Measurements from ENCODE around the gene JTB.

Gene JTB

GRCh38 chr1:153940756-153941155 is 36.7 kb downstream of the JTB start:
- Histone ChIP-seq H3K4me3 (no peak overlapping the region), H3K27ac (no peak overlapping the region)

GRCh38 chr1:153939476-153939875 is 38.0 kb downstream of the JTB start:
- no peak overlapping the region for H3K4me3 ChIP-seq
- H3K27ac ChIP-seq, result no peak overlapping the region

GRCh38 chr1:153938996-153939395 is 38.5 kb downstream of the JTB start:
- H3K27ac ChIP-seq, result no peak overlapping the region

GRCh38 chr1:153937331-153937730 is 40.1 kb downstream of the JTB start:
- H3K27ac ChIP-seq, result no peak overlapping the region
- no peak overlapping the region for H3K4me3 ChIP-seq

More at GRCh38 chr1:153938996-153939395, 38.5 kb downstream of the JTB start:
- H3K4me3 ChIP-seq, result no peak overlapping the region

- H3K4me3 ChIP-seq, result no peak overlapping the region
- no peak overlapping the region for H3K27ac ChIP-seq
Measured at GRCh38 chr1:153936011-153936802, 41.3 kb downstream of the JTB start.

- H3K4me3 ChIP-seq, result no peak overlapping the region
- H3K27ac ChIP-seq, result no peak overlapping the region
Measured at GRCh38 chr1:153934746-153935145, 42.7 kb downstream of the JTB start.

GRCh38 chr1:153933955-153934354 is 43.5 kb downstream of the JTB start:
- Histone ChIP-seq H3K4me3 (no peak overlapping the region), H3K27ac (no peak overlapping the region)

GRCh38 chr1:153933430-153933829 is 44.0 kb downstream of the JTB start:
- Histone ChIP-seq H3K4me3 (no peak overlapping the region), H3K27ac (peak overlapping the region in 1 of 21 experiments; percentile 1)

- no peak overlapping the region for H3K27ac ChIP-seq
Measured at GRCh38 chr1:153932156-153933131, 45.0 kb downstream of the JTB start.

GRCh38 chr1:153929981-153930948 is 47.2 kb downstream of the JTB start:
- Histone ChIP-seq H3K4me3 (no peak overlapping the region), H3K27ac (no peak overlapping the region)

More at GRCh38 chr1:153932156-153933131, 45.0 kb downstream of the JTB start:
- H3K4me3 ChIP-seq, result no peak overlapping the region

- peak overlapping the region in 2 of 21 experiments; percentile 14 to 63 for H3K27ac ChIP-seq
- no peak overlapping the region for H3K4me3 ChIP-seq
Measured at GRCh38 chr1:153929426-153929825, 48.0 kb downstream of the JTB start.

GRCh38 chr1:153928791-153929341 is 48.6 kb downstream of the JTB start:
- Histone ChIP-seq H3K27ac (peak overlapping the region in 3 of 21 experiments; percentile 14 to 63 (median 31)), H3K4me3 (no peak overlapping the region)

- Histone ChIP-seq H3K4me3 (no peak overlapping the region), H3K27ac (peak overlapping the region in 3 of 21 experiments; percentile 12 to 42 (median 31))
Measured at GRCh38 chr1:153928245-153928644, 49.2 kb downstream of the JTB start.

GRCh38 chr1:153926405-153926804 is 51.1 kb downstream of the JTB start:
- Histone ChIP-seq H3K4me3 (no peak overlapping the region), H3K27ac (no peak overlapping the region)
